ENCODE data around the gene COMMD9. TPM values are rescaled to one million over a fixed set of nuclear protein-coding genes. Genes with fewer than 3 reads are reported as not detected.

Gene COMMD9
- total RNA-seq, result 31.4 and 56.0 TPM in 2 replicates

DNA sequence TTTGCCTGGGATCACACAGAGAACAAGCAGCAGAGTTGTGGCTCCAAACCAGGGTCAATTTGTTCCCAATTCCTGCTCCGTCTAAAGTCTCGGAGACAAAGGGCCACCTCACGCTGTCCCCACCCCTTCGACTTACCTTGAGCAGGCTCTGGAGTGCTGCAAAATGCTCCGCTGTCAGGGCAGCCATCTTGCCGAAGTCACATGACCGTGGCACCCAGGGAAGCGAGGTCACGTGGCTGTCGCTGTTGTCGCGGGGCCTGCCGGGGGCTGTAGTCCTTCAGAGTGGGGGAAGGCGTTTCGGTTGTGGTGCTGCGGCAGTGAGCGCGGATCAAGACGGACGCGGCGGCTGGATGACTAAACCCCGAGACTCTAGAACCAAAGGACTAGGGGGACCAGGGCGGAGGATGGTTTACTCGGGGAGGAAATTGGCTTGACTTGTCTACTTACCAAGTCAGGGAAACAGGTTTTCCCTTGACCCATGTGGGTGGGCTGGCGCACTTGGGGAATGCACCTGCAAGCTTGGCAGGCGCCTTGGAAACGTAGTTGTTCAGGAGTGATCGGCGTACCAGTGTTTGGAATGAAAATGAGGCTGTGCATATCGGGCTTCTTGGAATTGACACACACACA is at the start of gene COMMD9:
TSS of gene COMMD9 (minus strand) at position 199 of the 627 bp plus-strand sequence. CDS start at position 187, 12 bp downstream.

DNA sequence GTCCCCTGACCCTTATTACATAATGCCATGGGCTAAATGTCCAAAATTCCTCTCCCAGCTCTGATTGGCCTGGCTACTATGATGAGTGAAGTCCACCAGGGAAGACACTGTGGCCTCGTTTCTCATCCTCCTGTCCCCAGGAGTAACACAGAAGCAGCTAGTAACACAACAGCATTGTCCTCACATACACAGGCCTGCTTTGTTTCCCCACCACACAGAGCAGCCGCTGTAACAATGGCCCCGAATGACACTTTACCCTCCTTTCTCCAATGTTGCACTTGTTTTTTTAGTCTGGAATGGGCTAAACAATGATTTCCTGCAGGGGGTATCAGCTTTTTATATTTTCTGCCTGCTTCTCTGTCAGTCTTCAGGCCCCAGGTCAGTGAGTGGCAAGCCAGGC is 6.7 kb upstream of the COMMD9 start, which contains the start of gene PRR5L:
TSS of gene PRR5L (plus strand) at position 363 of the 400 bp plus-strand sequence. CDS start 104,834 bp downstream, outside the sequence.

Other genes starting within 250 kb of the COMMD9 start
- gene PRR5L, start 6.9 kb upstream of the COMMD9 start, total RNA-seq, result 1.8 and 8.9 TPM in 2 replicates
- 4.3 and 4.4 TPM in 2 replicates for gene TRAF6, start 220.8 kb upstream of the COMMD9 start, total RNA-seq

Measured in pericardium fibroblast (primary cell).